ENCODE results near the gene SND1.

Gene SND1

DNA sequence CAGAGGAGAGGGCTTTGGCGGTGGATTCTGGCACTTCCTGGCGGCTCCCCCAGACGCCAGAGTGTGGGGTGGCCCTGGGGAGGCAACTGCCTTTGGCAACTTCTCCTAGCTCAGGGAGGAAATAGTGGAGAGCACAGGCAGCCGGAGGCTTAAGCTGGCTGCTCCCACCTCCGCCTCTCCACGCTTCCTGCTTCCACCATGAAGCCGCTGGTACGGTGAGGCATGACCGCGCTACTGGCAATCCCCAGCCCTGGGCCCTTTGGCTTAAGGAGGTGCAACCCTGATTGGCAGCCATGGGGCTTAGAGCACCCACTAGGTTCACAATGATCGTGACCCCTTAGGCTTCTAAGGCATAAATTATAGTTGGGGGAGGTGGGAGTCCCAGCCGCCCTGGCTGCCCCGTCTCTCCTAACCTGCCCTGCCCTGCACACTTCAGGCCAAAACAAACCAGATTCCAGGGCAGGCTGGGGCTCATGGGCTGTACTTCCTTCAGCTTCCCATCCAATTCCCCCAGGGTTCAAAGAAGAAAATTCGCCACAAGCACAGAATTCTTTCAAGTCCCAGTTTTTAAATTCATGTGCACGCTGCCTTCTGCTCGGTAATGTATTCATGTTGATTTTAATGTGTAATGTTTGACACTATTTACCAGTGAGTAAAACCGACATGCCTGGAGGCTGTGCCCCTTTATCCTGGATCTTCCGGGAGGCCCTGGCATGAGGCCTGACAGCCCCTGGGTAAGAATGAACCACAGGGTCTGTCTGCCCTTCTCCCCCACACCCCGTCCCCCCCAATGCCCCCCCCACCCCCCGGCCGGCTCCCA, 469.9 kb downstream of the SND1 start:
- Histone ChIP-seq H3F3A (ENCODE audit: control insufficient read depth, insufficient read depth) (peaks cover 3% of the 10 kb centered on the region; the same call in 1 of the 2 replicates), H3K9me2 (replicated peaks; ENCODE audit: control insufficient read depth, low read length) (no peaks in the 10 kb centered on the region), H3K79me2 (ENCODE audit: control insufficient read depth, low read length) (no peaks in the 10 kb centered on the region), H3K4me3 (ENCODE audit: low read length) (no peak overlapping the region), H3K4me1 (ENCODE audit: control insufficient read depth, low read length) (peaks cover 69% of the 10 kb centered on the region), H3K4me2 (ENCODE audit: low read length) (no peak overlapping the region), H3K9me3 (ENCODE audit: control insufficient read depth, insufficient read depth, low read length) (no peaks in the 10 kb centered on the region), H4K20me1 (ENCODE audit: control insufficient read depth, insufficient read depth, low read depth, low read length) (no peaks in the 10 kb centered on the region), H3K36me3 (ENCODE audit: control insufficient read depth, low read length) (no peaks in the 10 kb centered on the region), H3K27ac (ENCODE audit: low read depth, low read length) (no peak overlapping the region), H3K27me3 (ENCODE audit: control insufficient read depth, low read length) (no peaks in the 10 kb centered on the region)
- TF ChIP-seq, protein P1, sequence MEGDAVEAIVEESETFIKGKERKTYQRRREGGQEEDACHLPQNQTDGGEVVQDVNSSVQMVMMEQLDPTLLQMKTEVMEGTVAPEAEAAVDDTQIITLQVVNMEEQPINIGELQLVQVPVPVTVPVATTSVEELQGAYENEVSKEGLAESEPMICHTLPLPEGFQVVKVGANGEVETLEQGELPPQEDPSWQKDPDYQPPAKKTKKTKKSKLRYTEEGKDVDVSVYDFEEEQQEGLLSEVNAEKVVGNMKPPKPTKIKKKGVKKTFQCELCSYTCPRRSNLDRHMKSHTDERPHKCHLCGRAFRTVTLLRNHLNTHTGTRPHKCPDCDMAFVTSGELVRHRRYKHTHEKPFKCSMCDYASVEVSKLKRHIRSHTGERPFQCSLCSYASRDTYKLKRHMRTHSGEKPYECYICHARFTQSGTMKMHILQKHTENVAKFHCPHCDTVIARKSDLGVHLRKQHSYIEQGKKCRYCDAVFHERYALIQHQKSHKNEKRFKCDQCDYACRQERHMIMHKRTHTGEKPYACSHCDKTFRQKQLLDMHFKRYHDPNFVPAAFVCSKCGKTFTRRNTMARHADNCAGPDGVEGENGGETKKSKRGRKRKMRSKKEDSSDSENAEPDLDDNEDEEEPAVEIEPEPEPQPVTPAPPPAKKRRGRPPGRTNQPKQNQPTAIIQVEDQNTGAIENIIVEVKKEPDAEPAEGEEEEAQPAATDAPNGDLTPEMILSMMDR (IDR thresholded peaks at IDR 0.05; ENCODE audit: low read depth, low read length, poor library complexity, severe bottlenecking) = no peak
- TF ChIP-seq EZH2phosphoT487 (IDR thresholded peaks at IDR 0.05; ENCODE audit: borderline replicate concordance, low read length) = no peak

DNA sequence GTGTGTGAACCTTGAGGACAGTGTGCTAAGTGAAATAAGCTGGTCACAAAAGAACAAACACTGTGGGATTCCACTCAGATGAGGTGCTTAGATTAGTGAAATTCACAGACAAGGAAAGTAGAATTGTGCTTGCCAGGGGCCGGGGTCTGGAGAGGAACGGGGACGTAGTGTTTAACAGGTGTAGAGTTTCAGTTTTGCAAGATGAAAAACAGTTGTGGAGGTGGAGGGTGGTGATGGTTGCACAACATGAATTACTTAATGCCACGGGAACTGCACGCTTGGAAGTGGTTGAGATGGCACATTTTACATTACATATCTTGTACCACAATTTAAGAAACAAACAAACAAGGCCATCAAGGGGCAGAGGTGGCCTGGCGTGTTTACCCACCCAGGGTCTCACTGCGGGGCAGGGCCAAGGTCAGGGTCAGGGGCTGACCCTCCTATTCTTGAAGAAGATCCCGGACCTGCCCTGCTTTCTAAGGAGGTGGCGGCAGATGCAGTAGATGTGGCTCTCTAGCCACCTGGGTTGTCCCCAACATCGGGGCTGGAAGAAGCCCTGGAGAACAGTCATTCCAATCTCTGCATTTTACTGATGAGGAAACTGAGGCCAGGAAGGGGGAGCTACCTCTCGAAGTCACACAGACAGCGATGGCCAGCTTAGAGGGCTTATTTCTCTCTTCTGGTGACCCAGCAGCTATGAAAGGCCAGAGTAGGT, 470.7 kb downstream of the SND1 start:
- no peaks in the 10 kb centered on the region for H3K27me3 ChIP-seq (ENCODE audit: control insufficient read depth, low read length)
- H3K4me2 ChIP-seq (ENCODE audit: low read length) = no peak overlapping the region
- H3K4me3 ChIP-seq (ENCODE audit: low read length) = no peak overlapping the region
- no peaks in the 10 kb centered on the region for H3K79me2 ChIP-seq (ENCODE audit: control insufficient read depth, low read length)
- H3K4me1 ChIP-seq (ENCODE audit: control insufficient read depth, low read length) = peaks cover 62% of the 10 kb centered on the region
- no peaks in the 10 kb centered on the region for H3K9me2 ChIP-seq (replicated peaks; ENCODE audit: control insufficient read depth, low read length)
- no peaks in the 10 kb centered on the region for H4K20me1 ChIP-seq (ENCODE audit: control insufficient read depth, insufficient read depth, low read depth, low read length)
- TF ChIP-seq, protein P1 (IDR thresholded peaks at IDR 0.05; ENCODE audit: low read depth, low read length, poor library complexity, severe bottlenecking) = no peak
- no peak overlapping the region for H3K27ac ChIP-seq (ENCODE audit: low read depth, low read length)
- H3F3A ChIP-seq (ENCODE audit: control insufficient read depth, insufficient read depth) = peaks cover 5% of the 10 kb centered on the region; the same call in 1 of the 2 replicates
- H3K36me3 ChIP-seq (ENCODE audit: control insufficient read depth, low read length) = no peaks in the 10 kb centered on the region
- H3K9me3 ChIP-seq (ENCODE audit: control insufficient read depth, insufficient read depth, low read length) = no peaks in the 10 kb centered on the region

DNA sequence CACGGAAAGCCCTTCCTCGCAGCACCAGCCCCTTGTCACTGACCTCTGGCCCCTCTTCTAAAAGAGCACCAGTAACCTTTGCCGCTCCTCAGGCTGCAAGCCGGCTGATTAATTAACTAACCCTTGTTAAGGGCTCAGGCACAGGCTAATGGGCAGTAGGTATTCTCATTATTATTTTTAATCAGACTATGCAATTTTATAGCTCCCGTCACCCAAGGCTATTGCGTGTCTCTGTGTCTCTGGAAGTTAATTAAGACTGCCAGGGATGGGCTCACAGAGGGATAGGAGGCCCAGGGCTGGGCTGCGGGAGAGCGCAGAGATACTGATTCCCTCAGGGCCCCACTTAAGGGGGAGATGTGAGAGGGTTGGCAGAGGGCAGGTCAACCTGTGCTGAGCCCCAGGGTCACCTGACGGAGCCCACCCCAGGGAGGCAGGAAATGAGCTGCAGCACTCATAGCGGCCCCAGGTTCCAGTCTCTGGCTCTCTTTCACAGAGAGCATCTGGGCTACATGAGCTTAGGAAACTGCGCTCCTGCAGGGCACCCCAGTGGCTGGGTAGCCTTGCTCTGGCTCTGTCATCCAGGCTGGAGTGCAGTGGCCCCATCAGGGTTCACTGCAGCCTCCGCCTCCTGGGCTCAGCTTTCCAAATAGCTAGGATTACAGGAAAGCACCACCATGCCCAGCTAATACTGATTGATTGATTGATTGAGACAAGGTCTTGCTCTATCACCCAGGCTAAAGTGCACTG, 471.5 kb downstream of the SND1 start:
- H3K27me3 ChIP-seq (ENCODE audit: control insufficient read depth, low read length) = no peaks in the 10 kb centered on the region
- no peaks in the 10 kb centered on the region for H3K79me2 ChIP-seq (ENCODE audit: control insufficient read depth, low read length)
- no peak for TF ChIP-seq EZH2phosphoT487 (IDR thresholded peaks at IDR 0.05; ENCODE audit: borderline replicate concordance, low read length)
- TF ChIP-seq, protein P1 (IDR thresholded peaks at IDR 0.05; ENCODE audit: low read depth, low read length, poor library complexity, severe bottlenecking) = no peak
- H4K20me1 ChIP-seq (ENCODE audit: control insufficient read depth, insufficient read depth, low read depth, low read length) = no peaks in the 10 kb centered on the region
- H3K4me1 ChIP-seq (ENCODE audit: control insufficient read depth, low read length) = peaks cover 59% of the 10 kb centered on the region
- no peaks in the 10 kb centered on the region for H3K9me2 ChIP-seq (replicated peaks; ENCODE audit: control insufficient read depth, low read length)
- no peak overlapping the region for H3K4me3 ChIP-seq (ENCODE audit: low read length)
- no peaks in the 10 kb centered on the region for H3K36me3 ChIP-seq (ENCODE audit: control insufficient read depth, low read length)
- no peaks in the 10 kb centered on the region for H3K9me3 ChIP-seq (ENCODE audit: control insufficient read depth, insufficient read depth, low read length)
- no peak overlapping the region for H3K27ac ChIP-seq (ENCODE audit: low read depth, low read length)
- H3K4me2 ChIP-seq (ENCODE audit: low read length) = peak overlapping the region; percentile 70
- H3F3A ChIP-seq (ENCODE audit: control insufficient read depth, insufficient read depth) = peaks cover 13% of the 10 kb centered on the region
